MM.1S (cell line): Measurements from ENCODE around the gene RARB.

Source experiments
- EZH2 ChIP-seq: fragments of 300-600 bp; sonication (generic); optimal IDR thresholded peaks from 2 replicates; pipeline ENCODE3; 2017; ENCODE audit warnings: low read depth, mild to moderate bottlenecking, antibody characterized with exemption, low read length, mixed read lengths
- EZH2phosphoT487 ChIP-seq: fragments of 300-600 bp; sonication (generic); IDR thresholded peaks from 2 replicates; pipeline ENCODE4 v1.6.1; 2018; ENCODE audit warnings: antibody characterized with exemption, low read length
- TF ChIP-seq, protein P1 (sequence below): fragments of 300-600 bp; sonication (generic); IDR thresholded peaks from 2 replicates; pipeline ENCODE4 v1.5.1; 2016; ENCODE audit warnings: antibody characterized with exemption, low read length, mixed read lengths

- TF ChIP-seq, protein P1, sequence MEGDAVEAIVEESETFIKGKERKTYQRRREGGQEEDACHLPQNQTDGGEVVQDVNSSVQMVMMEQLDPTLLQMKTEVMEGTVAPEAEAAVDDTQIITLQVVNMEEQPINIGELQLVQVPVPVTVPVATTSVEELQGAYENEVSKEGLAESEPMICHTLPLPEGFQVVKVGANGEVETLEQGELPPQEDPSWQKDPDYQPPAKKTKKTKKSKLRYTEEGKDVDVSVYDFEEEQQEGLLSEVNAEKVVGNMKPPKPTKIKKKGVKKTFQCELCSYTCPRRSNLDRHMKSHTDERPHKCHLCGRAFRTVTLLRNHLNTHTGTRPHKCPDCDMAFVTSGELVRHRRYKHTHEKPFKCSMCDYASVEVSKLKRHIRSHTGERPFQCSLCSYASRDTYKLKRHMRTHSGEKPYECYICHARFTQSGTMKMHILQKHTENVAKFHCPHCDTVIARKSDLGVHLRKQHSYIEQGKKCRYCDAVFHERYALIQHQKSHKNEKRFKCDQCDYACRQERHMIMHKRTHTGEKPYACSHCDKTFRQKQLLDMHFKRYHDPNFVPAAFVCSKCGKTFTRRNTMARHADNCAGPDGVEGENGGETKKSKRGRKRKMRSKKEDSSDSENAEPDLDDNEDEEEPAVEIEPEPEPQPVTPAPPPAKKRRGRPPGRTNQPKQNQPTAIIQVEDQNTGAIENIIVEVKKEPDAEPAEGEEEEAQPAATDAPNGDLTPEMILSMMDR, result no peak
- no peak for TF ChIP-seq EZH2
- no peak for TF ChIP-seq EZH2phosphoT487
Measured at GRCh38 chr3:25472153-25472552, 44.1 kb downstream of the RARB start.
